GM12873 (cell line): ENCODE results near the gene RTN4R.

Experiments used
- TF ChIP-seq, protein P1 (sequence below): IDR thresholded peaks from 2 replicates; pipeline ENCODE4 v1.5.1; 2012; ENCODE audit warnings: low read depth, mild to moderate bottlenecking, moderate library complexity, low read length, control low read depth; ENCODE audit not compliant: insufficient read depth; ENCODE audit errors: missing control alignments

Gene RTN4R

DNA sequence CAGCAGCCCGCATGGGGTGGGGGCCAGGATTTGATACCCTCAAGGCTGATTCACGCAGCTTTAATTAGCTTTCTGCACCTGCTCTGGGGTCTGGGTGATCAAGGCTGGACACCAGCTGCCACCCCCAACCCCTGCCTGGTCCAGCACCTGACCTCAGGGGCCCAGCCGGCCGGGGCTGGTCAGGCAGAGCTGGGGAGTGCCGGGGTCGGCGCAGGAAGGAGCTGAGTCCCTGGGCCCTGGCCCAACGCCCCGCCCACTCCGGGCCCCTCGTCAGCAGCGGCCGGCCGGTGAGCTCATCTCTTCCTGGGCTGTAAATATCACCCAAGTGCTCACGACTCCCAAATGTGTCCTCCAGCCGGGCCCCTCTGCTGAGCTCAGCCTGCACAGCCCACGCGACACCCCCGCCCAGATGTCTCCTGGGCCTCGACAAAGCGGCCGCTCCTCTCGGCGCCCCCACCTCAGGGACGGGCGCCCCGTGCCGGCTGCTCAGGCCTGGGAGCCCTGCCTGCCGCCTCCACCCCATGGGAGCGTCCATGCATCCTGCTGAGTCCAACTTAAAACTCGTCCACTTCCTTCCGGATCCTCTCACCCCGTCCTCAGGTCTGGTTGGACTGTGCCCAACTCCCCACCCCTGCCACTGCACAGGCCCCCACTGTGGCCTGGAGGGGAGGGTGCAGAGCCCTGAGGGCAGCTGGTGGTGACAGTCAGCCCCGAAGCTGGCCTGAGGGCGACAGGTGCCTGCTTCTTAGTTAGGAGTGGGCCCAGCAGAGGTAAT lies 29.0 kb downstream of the RTN4R start:
- TF ChIP-seq, protein P1, sequence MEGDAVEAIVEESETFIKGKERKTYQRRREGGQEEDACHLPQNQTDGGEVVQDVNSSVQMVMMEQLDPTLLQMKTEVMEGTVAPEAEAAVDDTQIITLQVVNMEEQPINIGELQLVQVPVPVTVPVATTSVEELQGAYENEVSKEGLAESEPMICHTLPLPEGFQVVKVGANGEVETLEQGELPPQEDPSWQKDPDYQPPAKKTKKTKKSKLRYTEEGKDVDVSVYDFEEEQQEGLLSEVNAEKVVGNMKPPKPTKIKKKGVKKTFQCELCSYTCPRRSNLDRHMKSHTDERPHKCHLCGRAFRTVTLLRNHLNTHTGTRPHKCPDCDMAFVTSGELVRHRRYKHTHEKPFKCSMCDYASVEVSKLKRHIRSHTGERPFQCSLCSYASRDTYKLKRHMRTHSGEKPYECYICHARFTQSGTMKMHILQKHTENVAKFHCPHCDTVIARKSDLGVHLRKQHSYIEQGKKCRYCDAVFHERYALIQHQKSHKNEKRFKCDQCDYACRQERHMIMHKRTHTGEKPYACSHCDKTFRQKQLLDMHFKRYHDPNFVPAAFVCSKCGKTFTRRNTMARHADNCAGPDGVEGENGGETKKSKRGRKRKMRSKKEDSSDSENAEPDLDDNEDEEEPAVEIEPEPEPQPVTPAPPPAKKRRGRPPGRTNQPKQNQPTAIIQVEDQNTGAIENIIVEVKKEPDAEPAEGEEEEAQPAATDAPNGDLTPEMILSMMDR: no peak

DNA sequence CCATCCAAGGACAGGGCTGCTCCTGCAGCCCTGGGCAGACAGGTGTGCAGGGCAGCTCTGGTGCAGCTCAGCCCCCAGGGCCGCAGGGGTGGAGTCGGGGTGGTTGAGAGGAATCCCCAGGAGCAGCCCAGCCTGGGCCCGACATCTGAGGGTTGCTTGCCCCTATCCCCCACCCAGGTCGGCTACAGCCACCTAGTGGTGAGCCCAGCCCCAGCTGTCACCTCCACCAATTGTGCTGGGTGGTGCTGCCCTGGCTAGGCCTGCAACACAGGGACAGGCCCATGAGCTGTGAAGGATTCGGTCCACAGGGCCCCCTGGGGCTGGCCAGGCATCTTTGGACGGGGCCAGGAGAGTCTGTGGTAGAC lies 29.6 kb downstream of the RTN4R start:
- TF ChIP-seq, protein P1: peak; percentile 88

- TF ChIP-seq, protein P1: no peak
Observed at GRCh38 chr22:20237480-20238440, 30.4 kb downstream of the RTN4R start.

DNA sequence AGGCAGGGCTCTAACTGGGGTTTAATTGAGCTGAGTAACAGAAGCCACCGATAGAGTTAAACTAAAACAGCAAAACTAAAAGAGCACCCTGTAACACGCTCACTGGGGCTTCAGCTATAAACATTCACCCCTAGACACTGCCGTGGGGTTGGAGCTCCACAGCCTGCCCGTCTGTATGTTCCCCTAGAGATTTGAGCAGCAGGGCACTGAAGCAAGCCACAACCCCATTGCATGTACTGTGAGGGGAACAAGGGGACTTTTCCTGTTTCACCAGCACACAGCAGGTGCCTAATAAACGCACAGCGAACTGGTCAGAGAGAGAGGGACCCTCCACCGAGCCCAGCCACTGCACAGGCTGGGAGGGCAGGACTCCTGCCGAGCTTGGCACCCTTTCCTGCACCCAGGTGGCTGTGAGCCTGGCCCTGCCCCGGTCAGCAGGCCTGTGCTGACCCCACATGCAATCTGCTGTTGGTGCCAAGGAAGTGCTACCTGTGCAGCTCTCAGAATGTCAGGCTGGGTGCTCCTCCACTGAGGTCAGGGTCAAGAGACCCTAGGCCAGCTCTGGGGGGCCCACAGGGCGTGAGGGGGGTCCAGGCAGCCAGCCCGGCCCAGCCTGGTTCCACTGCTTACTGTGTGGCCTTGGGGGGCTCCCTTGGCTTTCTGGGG lies 31.9 kb downstream of the RTN4R start:
- TF ChIP-seq, protein P1: no peak

GRCh38 chr22:20235389-20235991 lies 32.6 kb downstream of the RTN4R start:
- TF ChIP-seq, protein P1: no peak

DNA sequence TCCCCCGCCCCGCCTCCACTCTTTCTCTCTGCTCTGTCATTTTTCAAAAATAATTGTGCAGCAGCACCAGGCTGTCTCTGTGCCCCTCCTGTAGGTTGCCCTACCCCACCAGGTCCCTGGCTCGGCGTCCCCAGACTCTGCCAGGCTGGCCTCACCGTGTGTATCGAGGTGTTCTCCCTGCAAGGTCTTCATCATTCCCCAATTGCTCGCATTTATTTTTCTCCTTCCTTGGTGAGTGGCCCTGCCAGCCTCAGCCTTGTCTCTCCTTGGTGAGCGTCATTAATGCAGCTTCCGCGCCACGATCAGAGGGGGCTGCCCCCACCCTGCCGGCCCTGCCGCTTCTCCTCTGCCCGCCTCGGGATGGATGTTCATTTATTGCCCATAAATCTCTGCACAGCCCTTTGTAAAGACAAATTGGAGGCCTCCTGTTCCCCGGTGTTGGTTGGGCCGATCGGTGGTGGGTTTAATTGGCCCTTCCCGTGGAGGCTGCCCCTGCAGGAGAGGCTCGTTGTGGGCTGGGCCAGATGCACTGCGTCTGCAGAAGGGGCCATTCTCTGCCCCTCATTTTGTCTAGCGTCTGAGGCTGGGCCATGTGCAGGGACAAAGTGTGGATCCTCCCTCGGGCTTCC lies 33.2 kb downstream of the RTN4R start:
- TF ChIP-seq, protein P1: no peak
